HCT116 (cell line): ENCODE results near the gene FAM168A. TPM values are rescaled to one million over a fixed set of nuclear protein-coding genes. Genes with fewer than 3 reads are reported as not detected.

Source experiments
- ATAC-seq: fragments of 200-7000 bp; cut with Tn5 transposase; 2 replicates; pipeline ENCODE4 v1.9.1; 2020; ENCODE audit warnings: mild to moderate bottlenecking, moderate library complexity
- BruUV-seq: library from RNA; stranded (reverse); fragments of 400-500 nt; replicated peaks from 2 replicates; lab custom pipeline; 2021; lab: Mats Ljungman, UMichigan
- CTCF ChIA-PET: fragments of 300-600 bp; sonication (Branson Sonifier 250); formaldehyde crosslinking; loops from one replicate; lab custom pipeline; 2021; ENCODE audit warnings: antibody characterized with exemption; lab: Charles Lee
- POLR2A ChIA-PET: fragments of 300-600, 350-600 bp; sonication (Branson Sonifier 250); formaldehyde crosslinking; loops from one replicate; lab custom pipeline; 2021; ENCODE audit warnings: antibody characterized with exemption; lab: Charles Lee
- RAD21 ChIA-PET, 2 experiments: fragments of 300-600 bp; sonication (Branson Sonifier 250); formaldehyde crosslinking; loops; one replicate each; lab custom pipeline; 2023; ENCODE audit warnings: low total read pairs in 2 of 2; ENCODE audit not compliant: uncharacterized antibody in 2 of 2, unreplicated experiment in 2 of 2, low non-redundant PET in 1 of 2; lab: Charles Lee
- DNase-seq: peaks from one replicate; pipeline ENCODE4 v3.0.0-alpha.2; 2010; ENCODE audit warnings: low read depth, low spot score
- H2AFZ ChIP-seq: fragments of 200-600 bp; shearing (Covaris generic), sonication (generic); 2 replicates; pipeline ENCODE4 v1.6.1; 2017; ENCODE audit warnings: low read depth, mixed run types, mixed read lengths, antibody characterized with exemption, low read length; ENCODE audit not compliant: poor library complexity, severe bottlenecking
- H3K27ac ChIP-seq: 2 replicates; pipeline ENCODE4 v1.5.1; 2012; ENCODE audit warnings: low read depth, low read length
- H3K27me3 ChIP-seq: fragments of 200-600 bp; sonication (generic); 2 replicates; pipeline ENCODE4 v1.6.1; 2016; ENCODE audit warnings: mixed run types, low read length, mixed read lengths; ENCODE audit not compliant: insufficient read depth
- H3K36me3 ChIP-seq, 2 experiments: fragments of 200-500 bp in 1 of 2; fragments of 200-600 bp in 1 of 2; sonication (Bioruptor generic) in 1 of 2; sonication (generic) in 1 of 2; 2 replicates each; pipeline versions ENCODE4 v1.5.1 to v1.6.1; 2014 to 2016; ENCODE audit warnings: low read length in 2 of 2, inconsistent platforms in 1 of 2, mixed read lengths in 1 of 2, mixed run types in 1 of 2; ENCODE audit not compliant: insufficient read depth in 2 of 2, control insufficient read depth in 1 of 2
- H3K4me1 ChIP-seq, 2 experiments: fragments of 200-600 bp in 1 of 2; sonication (generic) in 1 of 2; 2 replicates each; pipeline versions ENCODE4 v1.5.1 to v1.6.1; 2012 to 2017; ENCODE audit warnings: low read length in 2 of 2, inconsistent platforms in 1 of 2, mild to moderate bottlenecking in 1 of 2, mixed read lengths in 1 of 2, mixed run types in 1 of 2, moderate library complexity in 1 of 2; ENCODE audit not compliant: insufficient read depth in 2 of 2, control insufficient read depth in 1 of 2
- H3K4me2 ChIP-seq: fragments of 200-600 bp; sonication (generic); 2 replicates; pipeline ENCODE4 v1.6.1; 2017; ENCODE audit warnings: mixed run types, low read length, mixed read lengths
- H3K4me3 ChIP-seq, 2 experiments: fragments of 200-600 bp in 1 of 2; sonication (generic) in 1 of 2; replicated peaks in 1 of 2; 2 replicates each; pipeline ENCODE4 v1.5.1; 2011 to 2016; ENCODE audit warnings: low read length in 2 of 2, control low read depth in 1 of 2, low read depth in 1 of 2, mild to moderate bottlenecking in 1 of 2, mixed read lengths in 1 of 2, mixed run types in 1 of 2
- H3K79me2 ChIP-seq: fragments of 200-600 bp; sonication (generic); 2 replicates; pipeline ENCODE4 v1.6.1; 2017; ENCODE audit warnings: mild to moderate bottlenecking, mixed run types, low read length, moderate library complexity, mixed read lengths; ENCODE audit not compliant: insufficient read depth
- H3K9ac ChIP-seq: fragments of 200-600 bp; sonication (generic); 2 replicates; pipeline ENCODE4 v1.6.1; 2016; ENCODE audit warnings: low read length, mixed read lengths
- H3K9me2 ChIP-seq: fragments of 200-600 bp; sonication (generic), shearing (Covaris generic); 2 replicates; pipeline ENCODE4 v1.6.1; 2017; ENCODE audit warnings: mixed run types, mild to moderate bottlenecking, moderate library complexity; ENCODE audit not compliant: insufficient read depth
- H3K9me3 ChIP-seq, 2 experiments: fragments of 200-500 bp in 1 of 2; fragments of 200-600 bp in 1 of 2; sonication (Bioruptor generic) in 1 of 2; sonication (generic) in 1 of 2; 2 replicates each; pipeline ENCODE4 v1.6.1; 2014 to 2017; ENCODE audit warnings: low read length in 2 of 2, mixed read lengths in 2 of 2, inconsistent platforms in 1 of 2, low read depth in 1 of 2, mild to moderate bottlenecking in 1 of 2, mixed run types in 1 of 2, moderate library complexity in 1 of 2; ENCODE audit not compliant: control insufficient read depth in 1 of 2, insufficient read depth in 1 of 2
- H4K20me1 ChIP-seq: fragments of 200-600 bp; sonication (generic), shearing (Covaris generic); 2 replicates; pipeline ENCODE4 v1.6.1; 2017; ENCODE audit warnings: mixed run types, mild to moderate bottlenecking, moderate library complexity; ENCODE audit not compliant: insufficient read depth
- CEBPB ChIP-seq: IDR thresholded peaks from 2 replicates; pipeline ENCODE4 v1.6.1; 2012; ENCODE audit warnings: low read depth
- EGR1 ChIP-seq: IDR thresholded peaks from 2 replicates; pipeline ENCODE4 v1.6.1; 2012; ENCODE audit warnings: low read depth
- ELF1 ChIP-seq: IDR thresholded peaks from 2 replicates; pipeline ENCODE4 v1.6.1; 2012; ENCODE audit warnings: low read depth, borderline replicate concordance
- EZH2 ChIP-seq: fragments of 200-600 bp; sonication (generic); IDR thresholded peaks from 2 replicates; pipeline ENCODE4 v1.6.1; 2017; ENCODE audit warnings: antibody characterized with exemption, mixed run types
- EZH2phosphoT487 ChIP-seq: fragments of 200-600 bp; IDR thresholded peaks from 2 replicates; pipeline ENCODE4 v1.6.1; 2018; ENCODE audit warnings: antibody characterized with exemption, borderline replicate concordance
- FOSL1 ChIP-seq: IDR thresholded peaks from 2 replicates; pipeline ENCODE4 v1.6.1; 2012; ENCODE audit warnings: low read depth
- POLR2A ChIP-seq: IDR thresholded peaks from 2 replicates; pipeline ENCODE4 v1.7.0; 2011; ENCODE audit warnings: borderline replicate concordance; ENCODE audit not compliant: insufficient read depth, insufficient read length; ENCODE audit errors: extremely low read depth
- RAD21 ChIP-seq: IDR thresholded peaks from 2 replicates; pipeline ENCODE4 v1.6.1; 2012; ENCODE audit warnings: low read depth, mild to moderate bottlenecking
- SIN3A ChIP-seq: IDR thresholded peaks from 2 replicates; pipeline ENCODE4 v1.6.1; 2012; ENCODE audit warnings: low read depth
- SP1 ChIP-seq: IDR thresholded peaks from 2 replicates; pipeline ENCODE4 v1.6.1; 2012; ENCODE audit warnings: low read depth
- YY1 ChIP-seq: IDR thresholded peaks from 2 replicates; pipeline ENCODE4 v1.6.1; 2011; ENCODE audit warnings: low read length, low read depth, moderate library complexity, mild to moderate bottlenecking; ENCODE audit not compliant: insufficient replicate concordance; ENCODE audit errors: extremely low read depth
- ZFX ChIP-seq: fragments of 450-650 bp; IDR thresholded peaks from 2 replicates; pipeline ENCODE4 v1.6.1; 2017
- intact Hi-C: fragments of 100-400 bp; cut with micrococcal nuclease; formaldehyde crosslinking; loops from 2 replicates; pipeline ENCODE4 v1.10.0; 2022
- total RNA-seq: library from RNA; stranded (reverse); gene quantifications from one replicate; pipeline ENCODE4 v1.2.1, GENCODE V29; 2021; ENCODE audit not compliant: unreplicated experiment
- TF ChIP-seq, protein P1 (sequence below): IDR thresholded peaks from 2 replicates; pipeline ENCODE4 v1.6.1; 2012
- TF ChIP-seq, protein P2 (sequence below), 3 experiments: fragments of 200-600 bp in 1 of 3; sonication (generic) in 1 of 3; IDR thresholded peaks in 2 of 3; conservative IDR thresholded peaks in 1 of 3; 2 replicates each; pipeline ENCODE4 v1.5.1; 2012 to 2017; ENCODE audit warnings: low read depth in 2 of 3, low read length in 2 of 3, antibody characterized with exemption in 1 of 3, borderline replicate concordance in 1 of 3, control low read depth in 1 of 3, mild to moderate bottlenecking in 1 of 3, mixed read lengths in 1 of 3, mixed run types in 1 of 3, moderate library complexity in 1 of 3; ENCODE audit not compliant: insufficient read depth in 1 of 3

Gene FAM168A
- total RNA-seq, 1 experiment from 2014 or later: 31.5 TPM

DNA sequence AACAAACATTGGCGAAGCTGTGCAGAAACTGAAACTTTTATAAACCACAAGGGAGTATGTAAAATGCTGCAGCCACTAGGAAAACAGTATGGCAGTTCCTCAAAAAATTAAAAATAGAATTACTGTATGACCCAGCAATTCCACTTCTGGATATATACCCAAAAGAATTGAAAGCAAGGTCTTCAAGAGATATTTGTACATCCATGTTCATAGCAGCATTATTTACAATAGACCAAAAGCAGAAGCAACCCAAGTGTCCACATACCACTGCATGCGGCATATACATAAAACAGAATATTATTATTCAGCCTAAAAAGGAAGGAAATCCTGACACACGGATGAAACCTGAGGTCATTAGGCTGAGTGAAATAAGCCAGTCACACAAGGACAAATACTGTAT is 135.9 kb downstream of the FAM168A start:
- intact Hi-C loops: no loop called here
- TF ChIP-seq, protein P1, sequence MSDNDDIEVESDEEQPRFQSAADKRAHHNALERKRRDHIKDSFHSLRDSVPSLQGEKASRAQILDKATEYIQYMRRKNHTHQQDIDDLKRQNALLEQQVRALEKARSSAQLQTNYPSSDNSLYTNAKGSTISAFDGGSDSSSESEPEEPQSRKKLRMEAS: no peak
- TF ChIP-seq FOSL1: no peak
- TF ChIP-seq ELF1: no peak
- no peak for TF ChIP-seq EZH2phosphoT487
- TF ChIP-seq, protein P2, sequence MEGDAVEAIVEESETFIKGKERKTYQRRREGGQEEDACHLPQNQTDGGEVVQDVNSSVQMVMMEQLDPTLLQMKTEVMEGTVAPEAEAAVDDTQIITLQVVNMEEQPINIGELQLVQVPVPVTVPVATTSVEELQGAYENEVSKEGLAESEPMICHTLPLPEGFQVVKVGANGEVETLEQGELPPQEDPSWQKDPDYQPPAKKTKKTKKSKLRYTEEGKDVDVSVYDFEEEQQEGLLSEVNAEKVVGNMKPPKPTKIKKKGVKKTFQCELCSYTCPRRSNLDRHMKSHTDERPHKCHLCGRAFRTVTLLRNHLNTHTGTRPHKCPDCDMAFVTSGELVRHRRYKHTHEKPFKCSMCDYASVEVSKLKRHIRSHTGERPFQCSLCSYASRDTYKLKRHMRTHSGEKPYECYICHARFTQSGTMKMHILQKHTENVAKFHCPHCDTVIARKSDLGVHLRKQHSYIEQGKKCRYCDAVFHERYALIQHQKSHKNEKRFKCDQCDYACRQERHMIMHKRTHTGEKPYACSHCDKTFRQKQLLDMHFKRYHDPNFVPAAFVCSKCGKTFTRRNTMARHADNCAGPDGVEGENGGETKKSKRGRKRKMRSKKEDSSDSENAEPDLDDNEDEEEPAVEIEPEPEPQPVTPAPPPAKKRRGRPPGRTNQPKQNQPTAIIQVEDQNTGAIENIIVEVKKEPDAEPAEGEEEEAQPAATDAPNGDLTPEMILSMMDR (IDR thresholded peaks at IDR 0.05 in 2 of 3, conservative IDR thresholded peaks at IDR 0.05 in 1 of 3; ENCODE audit: borderline replicate concordance in 1 of 3, insufficient read depth in 1 of 3, low read depth in 2 of 3, low read length in 2 of 3): no peak
- no peak for TF ChIP-seq POLR2A
- TF ChIP-seq, all 23 proteins: peak for 0
- Histone ChIP-seq H3K4me1 (no peaks in the 10 kb centered on the region), H3K27me3 (no peaks in the 10 kb centered on the region), H3K27ac (no peak overlapping the region), H4K20me1 (no peaks in the 10 kb centered on the region), H3K9me2 (no peaks in the 10 kb centered on the region), H2AFZ (no peak overlapping the region), H3K9me3 (no peaks in the 10 kb centered on the region), H3K79me2 (no peaks in the 10 kb centered on the region), H3K4me3 (no peak overlapping the region), H3K4me2 (no peak overlapping the region), H3K9ac (no peak overlapping the region), H3K36me3 (no peaks in the 10 kb centered on the region)
- RAD21 ChIA-PET: no interaction called here
- CTCF ChIA-PET: no interaction called here
- no peak for DNase-seq
- no peak for ATAC-seq
- no TSS peak for BruUV-seq
- POLR2A ChIA-PET: no interaction called here

DNA sequence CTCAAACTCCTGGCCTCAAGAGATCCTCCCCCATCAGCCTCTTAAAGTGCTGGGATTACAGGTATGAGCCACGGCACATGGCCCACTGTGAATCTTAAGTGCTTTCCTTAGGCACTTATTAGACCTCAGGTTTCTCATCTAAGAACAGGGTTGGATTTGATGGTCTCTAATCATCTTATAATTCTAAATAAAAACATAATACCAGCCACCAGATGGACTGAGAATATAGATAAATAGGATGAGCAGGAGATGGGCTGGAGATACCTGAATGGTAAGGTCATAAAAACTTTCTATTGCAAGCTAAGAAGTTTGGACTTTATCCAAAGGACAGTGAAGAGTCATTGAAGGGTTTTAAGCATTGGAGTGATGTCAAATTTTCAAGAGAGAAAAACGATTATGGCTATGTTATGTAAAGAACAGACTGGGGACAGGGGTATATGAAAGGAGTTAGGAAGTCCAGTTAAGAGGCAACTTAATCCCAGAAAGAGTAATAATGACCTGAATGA is 136.5 kb downstream of the FAM168A start:
- H2AFZ ChIP-seq: no peak overlapping the region
- H3K36me3 ChIP-seq: no peaks in the 10 kb centered on the region
- DNase-seq: no peak
- ChIA-PET POLR2A (interaction anchor here (0.6 kb wide), 1 partner anchor 11 kb away, joined by 3 read pairs; no protein-coding TSS in a partner anchor), RAD21 (no interaction called here), CTCF (no interaction called here)
- H3K4me2 ChIP-seq: no peak overlapping the region
- H3K9me2 ChIP-seq: no peaks in the 10 kb centered on the region
- intact Hi-C loops: no loop called here
- H4K20me1 ChIP-seq: no peaks in the 10 kb centered on the region
- ATAC-seq: no peak
- no peaks in the 10 kb centered on the region for H3K79me2 ChIP-seq
- no peak overlapping the region for H3K4me3 ChIP-seq
- no peaks in the 10 kb centered on the region for H3K4me1 ChIP-seq
- H3K27me3 ChIP-seq: no peaks in the 10 kb centered on the region
- no TSS peak for BruUV-seq
- H3K9ac ChIP-seq: no peak overlapping the region
- no peaks in the 10 kb centered on the region for H3K9me3 ChIP-seq
- H3K27ac ChIP-seq: no peak overlapping the region
- TF ChIP-seq POLR2A (no peak), EZH2phosphoT487 (no peak), FOSL1 (no peak), ELF1 (no peak), RAD21 (no peak), EZH2 (no peak), CEBPB (no peak), EGR1 (no peak), SIN3A (no peak), ZFX (no peak), SP1 (no peak), YY1 (no peak)
- TF ChIP-seq, protein P2 (IDR thresholded peaks at IDR 0.05 in 2 of 3, conservative IDR thresholded peaks at IDR 0.05 in 1 of 3; ENCODE audit: borderline replicate concordance in 1 of 3, insufficient read depth in 1 of 3, low read depth in 2 of 3, low read length in 2 of 3): no peak
- TF ChIP-seq, protein P1: no peak
